ENCODE measurements around the gene RAP1GAP2.

The RAP1GAP2 gene

GRCh38 chr17:3004150-3004801, 208.0 kb downstream of the RAP1GAP2 start:
- DNase-seq = no peak

GRCh38 chr17:3004925-3005324, 208.7 kb downstream of the RAP1GAP2 start:
- DNase-seq = no peak

- no peak for DNase-seq
Measured at GRCh38 chr17:3005696-3006095, 209.5 kb downstream of the RAP1GAP2 start.

GRCh38 chr17:3006801-3007200, 210.6 kb downstream of the RAP1GAP2 start:
- DNase-seq = no peak

- no peak for DNase-seq
Measured at GRCh38 chr17:3007651-3008121, 211.4 kb downstream of the RAP1GAP2 start.

GRCh38 chr17:3008336-3009288, 212.4 kb downstream of the RAP1GAP2 start:
- DNase-seq = no peak

- no peak for DNase-seq
Measured at GRCh38 chr17:3009411-3009920, 213.2 kb downstream of the RAP1GAP2 start.

GRCh38 chr17:3011891-3012290, 215.7 kb downstream of the RAP1GAP2 start:
- DNase-seq = no peak

GRCh38 chr17:3012926-3013581, 216.8 kb downstream of the RAP1GAP2 start:
- peak; percentile 13 for DNase-seq

- DNase-seq = no peak
Measured at GRCh38 chr17:3015890-3016289, 219.7 kb downstream of the RAP1GAP2 start.

- DNase-seq = no peak
Measured at GRCh38 chr17:3017936-3018335, 221.7 kb downstream of the RAP1GAP2 start.

GRCh38 chr17:3019761-3020160, 223.5 kb downstream of the RAP1GAP2 start:
- DNase-seq = no peak

GRCh38 chr17:3020381-3020780, 224.1 kb downstream of the RAP1GAP2 start:
- no peak for DNase-seq

- DNase-seq = no peak
Measured at GRCh38 chr17:3022197-3022596, 226.0 kb downstream of the RAP1GAP2 start.

- no peak for DNase-seq
Measured at GRCh38 chr17:3024346-3024745, 228.1 kb downstream of the RAP1GAP2 start.

GRCh38 chr17:3025421-3026124, 229.3 kb downstream of the RAP1GAP2 start:
- no peak for DNase-seq

GRCh38 chr17:3026125-3026855, 230.1 kb downstream of the RAP1GAP2 start:
- no peak for DNase-seq

- DNase-seq = no peak
Measured at GRCh38 chr17:3026856-3027751, 230.9 kb downstream of the RAP1GAP2 start.

- DNase-seq = no peak
Measured at GRCh38 chr17:3027786-3028532, 231.7 kb downstream of the RAP1GAP2 start.

Data from GDM1 (cell line).